ENCODE measurements around the gene SH3GL1. TPM values are rescaled to one million over a fixed set of nuclear protein-coding genes. Genes with fewer than 3 reads are reported as not detected.

SH3GL1 gene
- total RNA-seq, 3 donors from 2014 or later, result 25.6 to 52.5 (median 33.8) TPM

- no peaks in the 10 kb centered on the region for H3K36me3 ChIP-seq
- H3K27ac ChIP-seq, result peak overlapping the region; percentile 88 to 90
- intact Hi-C loops (cut with DNase I; ENCODE audit: low total_unique reads), result no loop called here
- peak; percentile 83 for TF ChIP-seq POLR2A (IDR thresholded peaks at IDR 0.05)
- TF ChIP-seq, protein P1, sequence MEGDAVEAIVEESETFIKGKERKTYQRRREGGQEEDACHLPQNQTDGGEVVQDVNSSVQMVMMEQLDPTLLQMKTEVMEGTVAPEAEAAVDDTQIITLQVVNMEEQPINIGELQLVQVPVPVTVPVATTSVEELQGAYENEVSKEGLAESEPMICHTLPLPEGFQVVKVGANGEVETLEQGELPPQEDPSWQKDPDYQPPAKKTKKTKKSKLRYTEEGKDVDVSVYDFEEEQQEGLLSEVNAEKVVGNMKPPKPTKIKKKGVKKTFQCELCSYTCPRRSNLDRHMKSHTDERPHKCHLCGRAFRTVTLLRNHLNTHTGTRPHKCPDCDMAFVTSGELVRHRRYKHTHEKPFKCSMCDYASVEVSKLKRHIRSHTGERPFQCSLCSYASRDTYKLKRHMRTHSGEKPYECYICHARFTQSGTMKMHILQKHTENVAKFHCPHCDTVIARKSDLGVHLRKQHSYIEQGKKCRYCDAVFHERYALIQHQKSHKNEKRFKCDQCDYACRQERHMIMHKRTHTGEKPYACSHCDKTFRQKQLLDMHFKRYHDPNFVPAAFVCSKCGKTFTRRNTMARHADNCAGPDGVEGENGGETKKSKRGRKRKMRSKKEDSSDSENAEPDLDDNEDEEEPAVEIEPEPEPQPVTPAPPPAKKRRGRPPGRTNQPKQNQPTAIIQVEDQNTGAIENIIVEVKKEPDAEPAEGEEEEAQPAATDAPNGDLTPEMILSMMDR (IDR thresholded peaks at IDR 0.05), result peak in 2 of 3 donors; percentile 13 to 48
- TF ChIP-seq POLR2AphosphoS5 (IDR thresholded peaks at IDR 0.05), result peak; percentile 65 to 84 (median 77)
- peak; percentile 97 to 99 for DNase-seq (ENCODE audit: low spot score in 2 of 2)
- no peaks in the 10 kb centered on the region for H3K27me3 ChIP-seq
- peaks cover 0 to 5% of the 10 kb centered on the region in 2 donors for H3K4me1 ChIP-seq
- peak overlapping the region; percentile 59 to 84 (median 64) for H3K4me3 ChIP-seq
- H3K9me3 ChIP-seq, result no peaks in the 10 kb centered on the region
Observed at GRCh38 chr19:4342615-4343369, 57.6 kb downstream of the SH3GL1 start.

DNA sequence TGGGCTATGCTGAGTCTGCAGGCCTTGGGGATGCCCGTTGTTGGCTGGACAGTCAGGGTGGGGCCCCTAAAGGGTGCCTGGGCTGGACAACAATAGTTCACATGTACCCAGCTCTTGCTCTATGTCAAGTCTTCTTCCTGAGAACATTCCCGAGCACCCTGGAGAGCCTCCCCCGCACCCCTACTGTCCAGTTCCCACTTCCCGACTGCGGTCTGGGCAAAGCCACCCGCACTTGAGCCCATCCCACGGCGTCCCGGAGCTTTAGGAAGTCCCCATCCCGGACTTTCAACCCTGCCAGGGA is 58.1 kb downstream of the SH3GL1 start:
- Histone ChIP-seq H3K27me3 (no peaks in the 10 kb centered on the region), H3K27ac (peak overlapping the region; percentile 88 to 90), H3K9me3 (no peaks in the 10 kb centered on the region), H3K36me3 (no peaks in the 10 kb centered on the region), H3K4me1 (peaks cover 0 to 5% of the 10 kb centered on the region in 2 donors), H3K4me3 (peak overlapping the region; percentile 59 to 84 (median 64))
- intact Hi-C loops (cut with DNase I; ENCODE audit: low total_unique reads), result no loop called here
- TF ChIP-seq POLR2A (IDR thresholded peaks at IDR 0.05) (no peak), POLR2AphosphoS5 (IDR thresholded peaks at IDR 0.05) (no peak)
- TF ChIP-seq, protein P1 (IDR thresholded peaks at IDR 0.05), result no peak
- DNase-seq (ENCODE audit: low spot score in 2 of 2), result no peak

DNA sequence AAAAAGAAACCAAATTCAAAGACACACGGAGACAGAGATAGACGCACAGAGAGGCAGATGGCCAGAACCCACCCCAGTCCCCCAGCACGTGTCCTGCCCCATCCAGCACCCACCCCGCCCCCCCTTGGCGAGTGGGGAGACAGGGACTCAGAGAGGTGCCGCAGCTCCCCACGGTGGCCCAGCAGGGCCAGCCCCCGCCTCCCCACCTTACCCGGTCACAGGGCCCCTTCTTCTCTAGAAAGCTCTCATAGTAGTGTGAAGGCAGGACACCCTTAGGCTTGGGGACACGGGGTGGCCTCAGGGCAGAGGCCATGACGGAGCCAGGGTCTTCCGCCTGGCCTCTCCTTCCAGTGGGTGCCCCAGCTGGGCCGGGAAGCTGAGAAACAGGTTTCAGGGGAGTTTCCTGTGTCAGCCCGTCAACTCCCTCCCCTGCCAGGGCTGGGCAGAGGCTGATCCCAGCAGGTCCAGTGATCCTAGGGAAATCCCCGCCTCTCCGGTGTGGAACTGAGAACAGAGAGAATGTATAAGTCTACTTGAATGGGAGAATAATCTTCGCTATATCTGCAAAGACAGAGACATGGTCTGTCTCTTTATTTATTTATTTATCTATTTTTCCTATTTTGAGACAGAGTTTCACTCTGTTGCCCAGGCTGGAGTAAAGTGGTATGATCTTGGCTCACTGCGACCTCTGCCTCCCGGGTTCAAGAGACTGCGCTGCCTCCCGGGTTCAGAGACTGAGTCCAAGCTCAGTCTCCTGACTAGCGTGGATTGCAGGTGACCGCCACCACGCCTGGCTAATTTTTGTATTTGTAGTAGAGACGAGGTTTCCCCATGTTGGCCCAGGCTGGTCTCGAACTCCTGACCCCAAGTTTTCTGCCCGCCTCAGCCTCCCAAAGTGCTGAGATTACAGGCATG is 61.6 kb downstream of the SH3GL1 start, which contains the start of gene STAP2:
TSS of gene STAP2 (minus strand) at position 387 of the 915 bp plus-strand sequence. CDS start at position 313, 74 bp downstream.
- peak within 1 kb of the TSS; percentile 88 to 93 for H3K27ac ChIP-seq
- TF ChIP-seq POLR2AphosphoS5 (IDR thresholded peaks at IDR 0.05) (peak in 1 of 3 donors; percentile 34), POLR2A (IDR thresholded peaks at IDR 0.05) (no peak)
- DNase-seq (ENCODE audit: low spot score in 2 of 2), result peak; percentile 77 to 79

DNA sequence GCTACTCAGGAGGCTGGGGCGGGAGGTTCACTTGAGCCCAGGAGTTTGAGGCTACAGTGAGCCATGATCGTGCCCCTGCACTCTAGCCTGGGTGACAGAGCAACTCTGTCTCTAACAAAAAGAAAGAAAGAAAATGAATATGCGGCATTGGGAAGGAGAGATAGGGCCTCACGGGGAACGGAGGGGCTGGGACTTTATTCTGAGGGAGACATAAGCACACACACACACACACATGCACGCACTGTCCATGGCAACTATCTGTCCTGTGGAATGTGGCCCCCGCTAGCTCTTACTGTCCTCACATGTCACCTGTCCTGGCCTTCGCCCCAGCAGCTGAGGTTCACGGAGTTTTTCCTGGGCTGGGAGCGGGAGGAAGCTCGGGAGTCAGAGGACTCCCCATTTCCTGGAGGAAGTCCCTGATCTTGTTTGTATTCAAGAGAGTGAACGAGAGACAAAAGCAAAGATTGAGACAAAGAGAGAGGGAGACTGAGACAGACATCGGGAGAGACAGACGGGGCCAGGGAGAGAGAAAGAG is 62.4 kb downstream of the SH3GL1 start:
- no peaks in the 10 kb centered on the region for H3K27me3 ChIP-seq
- intact Hi-C loops (cut with DNase I; ENCODE audit: low total_unique reads), result loop anchor here (5.0 kb wide), 1 partner anchor 81 kb away; no protein-coding TSS in a partner anchor
- no peak for TF ChIP-seq POLR2AphosphoS5 (IDR thresholded peaks at IDR 0.05)
- TF ChIP-seq POLR2A (IDR thresholded peaks at IDR 0.05), result no peak
- TF ChIP-seq, protein P1 (IDR thresholded peaks at IDR 0.05), result no peak
- H3K36me3 ChIP-seq, result no peaks in the 10 kb centered on the region
- no peaks in the 10 kb centered on the region for H3K9me3 ChIP-seq
- peak overlapping the region; percentile 88 to 93 for H3K27ac ChIP-seq
- peak overlapping the region; percentile 48 to 77 (median 63) for H3K4me3 ChIP-seq
- H3K4me1 ChIP-seq, result no peaks in the 10 kb centered on the region
- DNase-seq (ENCODE audit: low spot score in 2 of 2), result peak in 1 of 2 donors; percentile 32

More for the DNA sequence above, 61.6 kb downstream of the SH3GL1 start, which contains the start of gene STAP2:
- Histone ChIP-seq H3K4me3 (peak within 1 kb of the TSS; percentile 48 to 77 (median 63)), H3K27me3 (no peaks in the 10 kb centered on the region), H3K9me3 (no peaks in the 10 kb centered on the region), H3K4me1 (no peaks in the 10 kb centered on the region), H3K36me3 (no peaks in the 10 kb centered on the region)
- intact Hi-C loops (cut with DNase I; ENCODE audit: low total_unique reads), result loop anchor here (5.0 kb wide), 1 partner anchor 81 kb away; no protein-coding TSS in a partner anchor

GRCh38 chr19:4334929-4335570 is 65.3 kb downstream of the SH3GL1 start:
- no peaks in the 10 kb centered on the region for H3K27me3 ChIP-seq
- intact Hi-C loops (cut with DNase I; ENCODE audit: low total_unique reads), result loop anchor here (5.0 kb wide), 1 partner anchor 78 kb away; no protein-coding TSS in a partner anchor
- H3K9me3 ChIP-seq, result no peaks in the 10 kb centered on the region
- TF ChIP-seq POLR2A (IDR thresholded peaks at IDR 0.05) (no peak), POLR2AphosphoS5 (IDR thresholded peaks at IDR 0.05) (no peak)
- TF ChIP-seq, protein P1 (IDR thresholded peaks at IDR 0.05), result no peak
- no peaks in the 10 kb centered on the region for H3K4me1 ChIP-seq
- DNase-seq (ENCODE audit: low spot score in 2 of 2), result no peak
- no peak overlapping the region for H3K4me3 ChIP-seq
- H3K36me3 ChIP-seq, result no peaks in the 10 kb centered on the region
- H3K27ac ChIP-seq, result no peak overlapping the region

Data from breast epithelium (tissue), 4 donors.